ENCODE measurements around the gene WDR93.

Gene WDR93

GRCh38 chr15:89690276-89691218 is at the start of gene WDR93, which contains the start of gene PEX11A:
WDR93 (plus strand) TSS chr15:89690811; CDS start chr15:89701747, 10,936 bp downstream.
PEX11A (minus strand) TSS chr15:89690754; CDS start chr15:89690632, 122 bp downstream.
- peak; percentile 71 to 74 for DNase-seq

GRCh38 chr15:89641053-89641452 is 49.6 kb upstream of the WDR93 start:
- no peak for DNase-seq

- DNase-seq, result no peak
These were observed 48.5 kb upstream of the WDR93 start for GRCh38 chr15:89642106-89642505.

DNA sequence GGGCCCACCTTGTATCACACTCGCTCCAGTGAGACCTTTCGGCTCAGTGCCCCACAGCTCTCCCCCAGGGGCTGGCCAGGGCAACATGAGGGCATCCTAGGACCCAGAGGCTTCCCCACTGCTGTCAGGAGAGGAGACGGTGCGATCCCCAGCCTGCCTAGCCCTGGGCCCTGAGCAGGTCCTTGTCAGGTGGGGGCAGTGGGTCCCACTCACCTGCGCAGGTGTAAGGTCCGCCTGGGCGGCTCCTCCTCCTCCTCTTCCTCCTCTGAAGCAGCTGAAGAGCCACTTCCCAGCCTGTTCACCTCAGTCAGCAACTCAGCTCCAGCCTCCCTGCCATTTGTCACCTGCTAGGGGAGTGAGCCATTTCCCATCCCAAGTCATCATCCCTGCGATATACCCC is 44.9 kb upstream of the WDR93 start:
- DNase-seq, result no peak

DNA sequence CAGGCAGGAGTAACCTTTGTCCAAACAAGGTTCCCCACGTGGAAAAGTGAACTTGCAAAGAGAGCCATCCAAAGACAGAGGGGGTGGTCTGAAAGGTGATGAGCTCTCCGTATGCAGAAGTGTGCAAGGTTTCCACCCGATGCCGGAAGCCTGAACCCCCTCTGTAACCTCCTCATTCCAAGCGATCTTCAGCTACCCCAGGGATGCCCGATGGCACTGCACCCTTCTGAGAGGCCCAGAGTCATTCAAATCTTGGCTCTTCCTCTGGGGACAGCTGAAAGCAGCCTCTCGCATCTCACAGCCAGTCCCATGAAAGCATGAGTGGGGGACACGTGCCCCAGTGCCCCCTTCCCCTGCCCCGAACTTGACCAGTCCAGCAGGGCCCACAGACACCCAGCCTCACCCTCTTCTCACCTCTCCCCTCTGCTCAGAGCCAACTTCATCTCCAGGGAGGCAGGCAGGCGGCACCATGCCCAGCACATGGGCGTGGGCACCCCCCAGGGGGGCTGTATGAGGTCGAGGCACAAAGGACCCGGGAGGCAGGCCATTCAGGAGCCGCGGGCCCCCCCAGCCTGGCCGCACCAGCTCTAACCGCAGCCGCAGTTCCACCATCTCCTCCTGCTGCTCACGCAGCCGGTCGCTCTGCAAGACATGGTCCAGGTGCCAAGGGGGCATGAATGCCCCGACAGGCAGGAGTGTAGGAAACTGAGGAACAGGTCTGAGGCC is 44.0 kb upstream of the WDR93 start:
- no peak for DNase-seq

DNA sequence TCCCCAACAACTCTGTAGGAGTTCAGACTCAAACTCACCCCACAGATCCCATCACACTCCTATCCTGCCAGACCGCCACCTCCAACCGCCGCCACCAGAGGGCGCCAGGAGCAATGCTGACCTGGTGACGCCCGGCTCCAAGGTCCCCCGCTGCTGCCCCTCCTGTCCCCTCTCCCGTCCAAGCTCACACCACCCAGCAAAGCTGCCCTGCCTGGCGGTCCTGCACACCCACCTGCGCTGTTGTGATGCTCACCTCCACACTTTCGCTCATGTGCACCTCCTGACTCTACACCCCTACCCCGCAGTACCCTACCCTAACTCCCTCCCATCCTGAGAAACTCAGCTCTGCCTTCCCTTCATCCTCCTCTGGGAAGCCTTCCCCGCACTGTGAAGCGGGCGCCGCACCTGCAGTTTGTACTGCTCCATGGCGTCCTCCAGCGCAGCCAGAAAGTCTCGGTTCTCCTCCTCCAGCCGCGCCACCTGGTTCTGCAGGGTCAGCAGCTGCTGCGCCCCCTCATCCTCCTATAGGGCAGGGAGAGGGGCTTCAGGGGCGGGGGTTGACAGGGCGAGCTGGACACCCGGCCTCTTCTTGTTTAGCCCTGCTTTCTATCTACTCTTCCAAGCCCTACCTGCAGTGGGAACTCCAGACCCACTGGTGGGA is 43.3 kb upstream of the WDR93 start:
- DNase-seq, result peak; percentile 75 to 77

DNA sequence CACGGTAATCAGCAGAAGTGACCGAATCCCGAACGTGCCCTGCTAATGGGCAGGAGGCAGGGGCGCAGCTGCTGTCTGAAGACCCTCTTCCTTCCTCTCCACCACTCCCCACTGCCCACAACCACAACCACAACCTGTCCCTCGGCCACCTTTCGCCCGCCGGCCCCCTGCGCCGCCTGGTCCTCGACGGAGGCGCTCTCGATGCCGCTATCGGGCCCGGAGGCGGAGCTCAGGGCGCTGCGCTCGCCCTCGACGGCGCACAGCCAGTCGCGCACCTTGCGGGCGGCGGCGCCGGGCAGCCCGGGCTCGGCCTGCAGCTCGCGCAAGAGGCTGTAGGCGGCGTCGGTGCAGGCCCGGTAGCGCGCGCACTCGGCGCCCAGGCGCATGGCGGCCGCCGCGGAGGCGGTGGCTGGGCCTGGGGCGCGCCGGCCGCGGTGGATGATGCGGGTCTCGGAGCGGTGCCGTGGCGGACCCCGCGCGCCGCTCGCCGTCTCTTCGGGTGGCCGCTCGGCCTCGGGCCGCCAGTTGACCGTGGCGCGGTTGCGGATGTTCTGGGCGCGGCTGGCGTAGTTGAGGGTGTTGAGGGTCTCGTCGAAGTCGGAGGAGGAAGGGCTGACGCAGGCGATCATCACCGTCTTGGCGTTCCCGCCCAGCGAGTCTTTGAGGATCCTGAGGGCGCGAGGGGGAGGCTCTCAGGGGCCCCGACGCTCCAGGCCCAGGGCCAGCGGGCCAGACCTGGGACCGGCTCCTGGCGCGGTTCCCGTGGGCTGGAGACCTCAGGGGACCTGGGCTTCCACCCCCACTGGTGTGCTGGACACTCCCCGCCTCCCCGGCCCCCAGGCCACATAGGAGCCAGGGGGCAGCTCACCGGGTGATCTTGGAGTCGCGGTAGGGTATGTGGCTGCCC is 42.3 kb upstream of the WDR93 start:
- no peak for DNase-seq

DNA sequence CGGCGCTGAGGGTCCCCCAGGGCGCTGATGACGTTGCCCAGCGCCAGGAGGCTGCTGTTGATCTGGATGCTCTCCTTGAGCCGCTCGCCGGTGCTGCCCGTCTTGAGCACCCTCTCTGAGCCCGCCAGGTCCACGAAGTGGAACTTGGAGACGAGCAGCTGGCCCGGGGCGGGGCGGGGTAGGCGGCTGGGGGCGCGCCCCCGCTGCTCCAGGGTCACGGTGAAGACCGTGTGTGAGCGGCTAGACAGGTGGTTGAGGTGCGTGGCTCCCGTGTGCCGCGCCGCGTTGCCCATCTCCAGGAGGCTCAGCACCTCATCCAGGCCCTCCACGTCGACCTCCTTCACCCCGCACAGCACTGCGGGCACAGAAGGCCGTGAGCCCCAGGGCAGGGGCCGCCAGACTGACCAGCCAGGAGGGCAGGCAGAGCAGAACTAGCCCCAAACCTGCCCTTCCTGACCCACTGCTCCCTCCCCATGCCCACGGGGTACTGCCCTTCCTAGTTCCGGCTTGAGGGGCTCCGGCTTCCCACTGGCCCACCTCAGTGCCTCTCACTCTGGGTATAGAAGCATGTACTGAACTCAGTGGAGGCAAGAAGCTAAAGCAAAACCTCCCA is 41.5 kb upstream of the WDR93 start:
- no peak for DNase-seq

DNA sequence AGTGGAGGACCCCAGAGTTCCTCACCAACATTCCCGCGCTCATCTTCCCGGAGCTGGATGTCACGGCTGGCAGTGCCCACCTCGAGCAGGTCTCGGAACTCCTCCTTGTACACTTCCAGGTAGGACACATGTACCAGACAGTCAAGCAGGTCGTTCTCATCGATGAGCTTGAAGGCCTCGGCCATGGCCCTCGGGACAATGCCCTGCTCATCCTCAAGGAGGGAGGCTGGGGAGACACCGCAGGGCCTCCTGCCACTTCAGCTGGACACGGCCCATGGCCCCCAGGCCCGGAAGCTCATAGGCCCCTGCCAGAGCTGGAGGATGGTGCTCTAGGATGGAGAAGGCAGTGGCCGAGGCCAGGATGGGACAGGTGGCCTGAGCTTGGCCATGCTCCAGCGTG is 40.9 kb upstream of the WDR93 start:
- DNase-seq, result no peak

DNA sequence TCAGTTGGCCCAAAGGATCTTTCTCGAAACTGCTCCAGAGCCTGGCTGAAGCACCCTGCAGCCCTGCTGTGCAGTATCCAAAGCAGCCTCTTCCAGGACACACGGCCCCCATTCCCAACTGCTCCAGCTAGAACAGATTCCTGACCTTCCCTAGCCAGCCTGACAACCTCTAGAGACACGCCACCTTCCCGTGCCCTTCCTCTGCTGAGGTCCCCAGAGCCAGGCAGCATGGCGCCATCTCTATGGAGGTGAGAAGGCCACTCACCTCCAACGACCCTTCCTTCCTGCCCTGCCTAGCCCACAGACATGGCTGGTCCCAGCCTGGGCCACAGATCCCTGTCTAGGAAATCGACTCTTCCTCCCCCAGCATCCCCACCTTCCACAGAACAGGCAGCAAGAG is 38.5 kb upstream of the WDR93 start:
- no peak for DNase-seq

GRCh38 chr15:89652666-89653065 is 37.9 kb upstream of the WDR93 start:
- no peak for DNase-seq

DNA sequence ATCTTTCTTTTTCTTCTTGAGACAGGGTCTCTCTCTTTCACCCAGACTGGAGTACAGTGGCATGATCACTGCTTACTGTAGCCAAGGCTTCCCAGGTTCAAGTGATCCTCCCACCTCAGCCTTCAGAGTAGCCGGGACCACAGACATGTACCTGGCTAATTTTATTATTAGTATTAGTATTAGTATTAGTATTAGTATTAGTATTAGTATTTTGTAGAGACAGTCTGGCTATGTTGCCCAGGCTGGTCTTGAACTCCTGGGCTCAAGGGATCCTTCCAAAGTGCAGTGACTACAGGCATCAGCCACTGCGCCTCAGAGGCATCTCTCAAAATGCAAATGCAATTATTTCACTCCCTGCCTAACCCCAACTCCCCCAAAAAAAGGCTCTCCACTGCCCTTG is 37.0 kb upstream of the WDR93 start:
- DNase-seq, result no peak

GRCh38 chr15:89654301-89654761 is 36.3 kb upstream of the WDR93 start:
- no peak for DNase-seq

DNA sequence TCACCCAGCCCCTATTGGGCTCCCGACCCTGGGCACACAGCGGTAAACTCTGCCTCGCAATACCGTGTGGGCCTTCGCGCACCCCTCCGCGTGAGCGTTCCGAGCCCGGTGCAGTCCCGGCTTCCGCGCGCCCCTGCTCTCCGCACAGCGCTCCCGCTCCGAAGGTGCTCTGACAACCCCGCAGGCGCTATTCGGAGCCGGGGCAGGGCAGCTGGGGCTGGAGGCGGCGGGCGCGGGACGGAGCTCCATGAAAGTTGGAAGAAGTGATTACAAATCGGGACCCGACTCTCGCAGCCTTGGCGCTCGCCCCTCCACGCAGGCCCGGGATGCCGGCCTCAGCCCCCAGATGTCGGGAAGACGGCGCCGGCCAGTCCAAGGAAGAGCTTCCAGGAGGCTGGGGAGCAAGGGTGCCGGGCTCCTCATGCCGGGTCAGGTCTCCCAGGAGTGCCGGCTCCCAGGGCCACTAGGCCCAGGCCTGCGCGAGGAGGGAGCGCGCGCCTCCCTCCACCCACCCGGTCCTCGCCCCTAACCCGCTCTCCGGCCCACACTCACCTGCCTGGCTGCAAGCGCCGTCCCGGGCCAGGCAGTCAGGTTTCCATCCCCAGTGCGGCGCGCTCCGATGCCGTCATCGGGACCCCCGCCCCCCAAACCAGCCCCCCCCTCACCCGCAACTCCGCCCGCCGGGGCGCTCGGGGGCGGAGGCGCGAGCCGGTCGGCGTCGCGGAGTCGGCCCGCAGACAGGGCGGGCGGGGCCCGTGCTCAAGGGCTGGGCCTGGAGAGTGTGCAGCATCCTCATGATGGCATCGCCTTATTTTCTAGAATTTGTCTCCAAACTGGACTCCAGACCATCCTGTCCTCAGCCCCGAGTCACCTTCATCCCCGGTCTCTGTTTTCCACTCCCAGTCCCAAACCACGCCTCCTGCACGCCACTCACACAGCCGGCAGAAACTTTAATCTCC is 35.5 kb upstream of the WDR93 start, which contains the start of gene KIF7:
TSS of gene KIF7 (minus strand) at position 621 of the 959 bp plus-strand sequence. CDS start 2,537 bp downstream, outside the sequence.
- no peak for DNase-seq

- DNase-seq, result no peak
These were observed 34.3 kb upstream of the WDR93 start for GRCh38 chr15:89656116-89656815.

- DNase-seq, result no peak
These were observed 32.9 kb upstream of the WDR93 start for GRCh38 chr15:89657686-89658200.

GRCh38 chr15:89659295-89659694 is 31.3 kb upstream of the WDR93 start:
- no peak for DNase-seq

- no peak for DNase-seq
These were observed 30.1 kb upstream of the WDR93 start for GRCh38 chr15:89660556-89660955.

DNA sequence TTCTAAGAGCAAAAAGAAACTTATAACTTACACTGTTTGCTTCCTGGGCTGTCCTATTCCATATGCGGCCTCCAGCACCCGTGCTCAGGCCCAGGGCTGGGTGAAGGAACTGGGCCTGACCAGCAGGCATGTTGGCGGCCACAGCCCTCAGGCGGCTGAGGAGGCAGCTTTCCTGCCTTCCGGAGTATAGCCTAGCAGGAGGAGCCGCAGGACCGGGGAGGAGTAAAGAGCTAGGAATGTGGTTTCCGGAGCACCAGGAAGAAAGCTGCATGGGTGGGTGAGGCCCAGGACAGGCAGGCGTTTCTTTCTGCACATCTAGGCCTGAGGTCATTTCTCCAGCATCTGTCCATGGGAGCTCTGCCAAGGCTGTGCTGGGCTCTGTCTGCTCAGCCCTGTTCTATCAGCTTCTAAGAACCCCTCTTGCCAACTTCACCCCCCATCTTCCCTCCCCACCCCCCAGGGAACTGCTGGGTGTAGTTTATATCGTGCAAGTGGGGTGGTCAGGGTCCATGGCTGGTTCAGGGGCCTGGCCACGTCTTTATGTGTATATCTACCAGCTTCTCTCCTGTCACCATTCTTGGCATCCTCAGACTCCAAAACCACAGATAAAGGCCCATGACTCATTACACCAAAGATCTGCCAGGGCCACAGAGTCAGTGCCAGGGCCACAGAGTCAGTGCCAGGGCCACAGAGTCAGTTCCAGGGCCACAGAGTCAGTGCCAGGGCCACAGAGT is 27.6 kb upstream of the WDR93 start:
- DNase-seq, result no peak

All from stimulated activated CD4-positive, alpha-beta T cell treated with anti-CD3 and anti-CD28 coated beads, Interleukin-2, amount 100 ng/mL, for 48 hours (primary cell).